Measurements from ENCODE around the gene RAD51B.
"Not testable (repeated sequence)": the region's sequence is repeated elsewhere in the genome, so short reads cannot be mapped to it uniquely, and the experiment has no call there.

The RAD51B gene

DNA sequence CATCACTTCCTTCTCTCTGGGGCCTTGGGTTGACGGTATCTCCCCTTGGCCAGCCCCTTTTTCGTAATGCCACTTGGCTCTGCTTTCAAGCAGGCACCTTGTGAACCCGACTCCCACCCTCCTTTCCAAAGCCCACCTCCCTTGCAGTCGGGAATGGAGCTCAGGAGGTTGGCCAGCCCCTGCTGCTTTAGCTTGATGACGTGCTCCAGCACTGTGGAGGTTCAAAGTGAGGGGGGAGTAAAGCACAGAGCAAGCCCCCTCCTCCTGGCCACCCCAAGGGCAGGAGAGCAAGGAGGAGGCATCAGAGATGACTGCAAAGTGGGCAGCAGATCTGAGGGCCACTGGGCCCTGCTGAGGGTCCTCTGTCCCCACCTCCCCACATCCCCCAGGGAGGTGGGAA is 869.9 kb downstream of the RAD51B start:
- DNase-seq: no peak

DNA sequence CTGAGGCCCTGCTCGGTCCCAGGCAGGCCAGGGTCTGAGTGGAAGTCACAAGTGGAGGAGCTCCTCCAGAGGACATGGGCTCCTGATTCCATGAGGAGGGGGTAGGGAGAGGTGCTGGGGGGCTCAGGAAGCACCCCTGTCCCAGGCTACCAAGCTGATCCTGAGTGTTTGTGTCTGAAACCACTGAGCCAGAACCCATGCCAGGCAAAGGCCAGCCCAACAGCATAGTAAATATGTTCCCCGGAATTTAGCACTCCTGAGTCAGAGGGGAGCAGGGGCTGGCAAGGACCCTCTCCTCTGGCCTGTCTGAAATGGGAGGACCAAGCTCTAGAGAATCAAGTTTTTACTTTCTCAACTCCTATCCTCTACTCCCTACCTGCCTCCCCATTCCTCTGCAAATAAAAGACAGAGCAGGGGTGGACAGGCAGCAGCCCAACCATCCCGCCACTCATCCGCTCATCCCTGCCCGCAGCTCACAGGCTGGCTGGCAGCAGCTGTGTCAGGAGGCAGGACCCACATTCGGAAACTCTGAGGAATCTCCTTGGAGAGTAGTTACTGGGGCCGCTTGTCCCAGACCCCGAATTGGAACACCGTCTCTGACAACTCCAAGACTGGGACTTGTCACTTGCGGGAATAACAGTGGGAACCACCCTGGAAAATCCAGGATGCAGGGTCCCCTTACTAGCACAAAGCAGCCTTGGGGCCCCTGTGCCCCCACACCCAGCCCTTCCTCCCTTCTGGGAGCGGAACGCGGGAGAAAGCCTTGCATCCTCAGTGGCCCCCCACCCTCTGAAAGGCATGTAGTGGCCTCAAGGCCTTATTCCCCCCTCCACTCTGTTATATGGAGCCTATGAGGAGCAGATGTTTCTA is 870.7 kb downstream of the RAD51B start:
- no peak for DNase-seq

DNA sequence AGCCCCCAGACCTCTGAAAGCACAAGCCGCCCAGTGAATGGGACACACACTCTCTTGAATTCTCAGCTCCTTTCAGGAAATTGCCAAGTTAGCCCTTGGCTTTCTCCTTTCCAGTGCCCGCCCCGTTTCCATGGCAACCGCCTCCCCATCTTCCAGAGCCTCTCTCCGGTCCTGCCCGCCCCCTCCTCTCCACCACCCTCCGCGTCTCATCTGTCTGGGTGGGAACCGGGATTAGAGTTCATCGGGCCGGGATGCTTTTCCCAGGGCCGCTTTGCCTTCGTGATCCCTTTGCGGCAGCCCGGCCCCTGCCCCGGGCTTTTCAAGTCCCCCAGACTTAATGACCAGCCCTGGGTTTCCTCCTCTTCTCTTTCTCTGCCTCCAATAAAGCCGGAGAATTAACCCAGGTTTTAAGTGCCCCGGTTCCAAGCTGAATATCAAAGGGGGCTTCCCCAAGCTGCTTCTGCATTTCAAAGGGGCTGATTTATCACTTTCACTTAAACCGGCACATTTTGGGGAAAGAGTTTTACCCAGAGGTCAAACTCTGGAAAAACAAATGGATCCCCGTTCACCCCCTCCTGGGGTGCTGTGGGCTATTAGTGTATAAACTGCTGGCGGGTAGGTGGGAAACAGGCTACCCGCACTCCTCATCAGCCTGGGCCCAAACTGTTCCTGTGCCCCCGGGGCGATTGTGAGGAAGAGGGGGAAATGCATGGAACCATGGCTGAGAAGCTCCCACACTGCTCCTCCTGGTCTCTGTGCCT is 871.6 kb downstream of the RAD51B start:
- DNase-seq: no peak

DNA sequence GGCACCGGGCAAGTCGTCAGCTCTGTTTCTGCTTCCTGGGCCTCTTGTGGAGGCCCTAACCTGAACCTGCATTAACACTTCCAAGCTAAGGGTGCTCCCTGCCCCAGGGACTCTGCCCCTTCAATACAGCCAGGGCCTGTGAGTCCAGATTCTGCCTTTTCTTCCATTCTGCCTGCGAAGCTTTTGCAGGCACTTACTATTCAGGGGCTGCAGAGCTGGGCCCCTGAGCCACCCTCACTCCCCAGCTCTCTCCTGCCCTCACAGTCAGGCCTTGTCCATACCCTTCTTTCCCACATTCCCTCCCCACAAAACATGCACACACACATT is 872.2 kb downstream of the RAD51B start:
- DNase-seq: no peak

DNA sequence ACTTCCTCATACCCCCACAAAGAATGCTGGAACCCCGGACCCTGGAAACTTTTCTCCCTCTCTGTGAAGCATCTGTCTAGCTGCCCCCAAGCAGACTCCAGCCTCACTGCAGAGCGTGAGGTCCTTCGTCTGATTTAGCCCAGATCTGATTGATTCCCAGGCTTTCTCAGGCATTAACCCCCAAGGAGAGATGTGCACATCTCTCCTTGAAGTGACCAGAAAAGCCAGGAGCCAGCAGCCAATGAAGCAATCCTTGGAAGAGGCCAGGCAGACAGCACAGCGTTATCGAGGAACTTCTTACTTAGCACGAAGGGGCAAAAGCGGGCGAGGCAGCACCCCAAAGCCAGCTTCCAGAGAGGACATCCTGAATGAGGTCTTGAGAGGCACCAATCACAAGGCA is 872.6 kb downstream of the RAD51B start:
- DNase-seq: no peak

DNA sequence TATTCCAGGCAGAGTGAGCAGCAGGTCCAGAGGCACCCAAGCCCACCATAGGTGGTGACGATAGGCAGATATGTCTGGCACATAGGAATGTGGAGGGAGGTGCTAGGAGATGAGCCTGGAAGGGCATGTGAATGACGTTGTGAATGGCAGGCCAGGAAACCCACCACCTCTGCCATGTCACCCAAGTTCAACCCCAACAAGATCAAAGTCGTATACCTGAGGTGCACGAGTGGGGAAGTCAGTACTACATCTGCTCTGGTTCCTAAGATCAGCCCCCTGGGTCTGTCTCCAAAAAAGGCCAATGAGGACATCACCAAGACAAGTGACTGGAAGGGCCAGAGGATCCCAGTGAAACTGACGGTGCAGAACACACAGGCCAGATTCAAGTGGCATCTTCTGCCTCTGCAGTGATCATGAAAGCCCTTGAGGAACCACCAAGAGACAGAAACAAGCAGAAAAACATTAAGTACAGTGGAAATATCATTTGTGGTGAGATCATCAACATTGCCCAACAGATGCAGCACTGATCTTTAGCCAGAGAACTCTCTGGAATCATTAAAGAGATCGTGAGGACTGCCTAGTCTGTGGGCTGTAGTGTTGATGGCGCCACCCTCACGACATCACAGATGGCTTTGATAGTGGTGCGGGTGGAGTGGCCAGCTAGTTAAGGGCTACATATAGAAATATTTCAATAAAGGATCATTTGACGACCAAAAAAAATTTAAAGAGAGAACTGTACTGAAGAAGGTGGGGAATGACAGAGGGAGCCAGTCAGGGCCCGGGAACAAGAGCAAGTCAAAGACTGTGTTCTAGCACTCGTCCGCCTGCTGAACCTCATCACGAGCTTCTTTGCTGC is 873.6 kb downstream of the RAD51B start:
- DNase-seq: no peak

DNA sequence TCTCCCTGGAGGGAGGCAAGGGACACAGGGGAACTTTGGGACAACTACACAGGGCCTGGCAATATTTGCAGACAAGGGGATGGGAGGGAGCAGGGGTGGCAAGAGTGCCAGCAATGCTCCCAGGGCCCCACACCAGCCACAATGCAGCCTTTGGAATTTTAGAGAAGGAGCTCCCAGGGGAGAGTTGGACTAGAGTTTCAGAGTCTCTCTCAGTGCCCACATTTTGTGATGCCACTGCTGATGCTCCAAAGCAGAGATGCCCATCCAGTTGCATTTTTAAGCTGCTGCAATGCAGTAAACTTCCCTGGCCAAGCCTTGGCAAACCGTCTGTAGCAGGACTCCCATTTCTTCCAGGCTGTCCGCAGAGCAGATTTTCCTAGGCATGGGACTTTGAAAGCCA is 874.3 kb downstream of the RAD51B start:
- DNase-seq: no peak

DNA sequence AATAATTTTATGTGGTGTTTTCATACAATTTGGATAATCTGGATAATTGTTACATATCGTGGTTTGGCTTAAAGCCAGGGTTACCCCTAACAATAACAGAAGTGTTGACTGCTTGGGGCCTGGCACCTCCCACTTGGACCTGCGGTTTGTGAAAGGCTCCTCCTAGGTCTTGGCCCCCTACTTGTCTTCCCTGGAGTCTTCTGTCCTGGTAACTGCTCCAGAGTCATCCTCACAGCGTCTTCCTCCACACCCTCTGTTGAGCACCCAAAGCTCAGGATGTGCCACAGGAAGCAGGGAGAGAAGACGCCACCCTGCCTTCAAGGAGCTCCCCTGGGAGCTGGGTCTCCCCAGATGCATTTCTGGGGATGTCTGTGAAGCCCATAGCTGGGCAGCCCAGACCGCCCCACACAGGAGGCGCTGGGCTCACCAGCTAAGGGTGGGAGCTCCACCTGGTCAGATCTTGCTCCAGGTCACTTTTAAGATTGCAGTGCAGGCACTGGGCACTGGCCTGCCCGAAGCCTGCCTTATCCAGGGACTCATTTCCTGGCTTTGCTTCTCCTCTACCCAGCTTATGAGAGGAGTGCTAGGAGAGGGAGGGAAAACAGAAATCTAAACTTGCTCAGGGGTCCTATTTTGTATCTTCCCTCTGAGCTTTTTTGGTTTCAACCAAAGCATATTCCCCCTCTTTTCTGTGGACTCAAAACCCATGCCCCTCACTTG is 875.1 kb downstream of the RAD51B start:
- DNase-seq: no peak

DNA sequence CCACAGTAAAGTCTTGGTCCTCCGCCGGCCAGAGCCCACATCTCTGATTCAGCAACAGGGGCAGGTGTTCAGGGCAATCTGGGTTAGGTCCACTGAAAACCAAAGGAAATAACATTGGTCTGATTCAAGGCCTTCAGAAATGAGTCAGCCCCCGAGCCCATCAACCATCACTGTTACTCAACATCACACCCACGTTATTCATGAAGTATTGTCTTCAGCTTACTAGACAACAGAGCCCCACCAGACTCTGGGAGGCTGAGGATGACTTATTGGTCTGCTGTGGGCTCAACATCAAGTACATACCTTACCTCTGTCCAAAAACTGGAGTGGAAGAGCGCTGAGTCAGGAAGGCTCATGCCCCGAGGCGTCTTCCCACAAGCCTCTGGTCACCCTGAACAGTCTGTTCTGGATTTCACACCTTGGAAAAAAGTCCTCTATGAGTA is 875.8 kb downstream of the RAD51B start:
- DNase-seq: no peak

DNA sequence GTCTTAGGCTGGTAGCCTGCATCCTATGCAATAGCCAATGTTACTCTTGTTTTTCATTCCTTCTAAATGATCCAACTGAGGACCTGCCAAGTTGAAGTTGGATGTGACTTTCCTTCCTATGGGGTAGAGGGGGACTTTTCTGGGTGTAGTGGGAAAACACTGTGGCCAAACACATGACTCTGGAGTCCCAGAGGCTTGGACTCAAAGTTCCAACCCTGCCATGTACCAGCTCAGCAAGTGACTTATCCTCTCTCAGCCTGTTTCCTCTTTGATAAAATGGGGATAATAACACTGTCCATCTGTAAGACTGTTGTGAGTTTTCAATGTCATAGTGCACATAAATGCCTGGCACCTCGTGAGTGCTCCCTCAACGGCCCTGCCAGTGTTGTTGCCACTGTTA is 876.3 kb downstream of the RAD51B start:
- DNase-seq: no peak

DNA sequence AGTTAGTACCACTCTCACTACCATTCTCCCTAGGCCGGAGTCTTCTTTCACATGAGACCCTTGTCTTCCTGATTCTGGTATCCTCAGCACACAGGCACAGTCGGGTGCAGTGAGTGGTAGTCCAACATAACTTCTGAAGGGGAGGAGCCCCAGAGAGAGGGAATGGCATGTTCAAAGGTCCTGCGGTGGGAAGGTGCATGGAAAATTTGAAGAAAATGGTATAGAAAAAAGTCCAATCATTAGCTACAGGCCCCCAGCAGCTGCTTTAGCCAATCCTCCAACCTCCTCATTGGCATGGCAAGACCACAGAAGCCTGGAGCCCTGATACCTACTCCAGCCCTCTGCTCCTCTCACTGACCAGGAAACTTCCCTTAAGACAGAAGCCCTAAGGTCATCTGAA is 876.7 kb downstream of the RAD51B start:
- DNase-seq: no peak

DNA sequence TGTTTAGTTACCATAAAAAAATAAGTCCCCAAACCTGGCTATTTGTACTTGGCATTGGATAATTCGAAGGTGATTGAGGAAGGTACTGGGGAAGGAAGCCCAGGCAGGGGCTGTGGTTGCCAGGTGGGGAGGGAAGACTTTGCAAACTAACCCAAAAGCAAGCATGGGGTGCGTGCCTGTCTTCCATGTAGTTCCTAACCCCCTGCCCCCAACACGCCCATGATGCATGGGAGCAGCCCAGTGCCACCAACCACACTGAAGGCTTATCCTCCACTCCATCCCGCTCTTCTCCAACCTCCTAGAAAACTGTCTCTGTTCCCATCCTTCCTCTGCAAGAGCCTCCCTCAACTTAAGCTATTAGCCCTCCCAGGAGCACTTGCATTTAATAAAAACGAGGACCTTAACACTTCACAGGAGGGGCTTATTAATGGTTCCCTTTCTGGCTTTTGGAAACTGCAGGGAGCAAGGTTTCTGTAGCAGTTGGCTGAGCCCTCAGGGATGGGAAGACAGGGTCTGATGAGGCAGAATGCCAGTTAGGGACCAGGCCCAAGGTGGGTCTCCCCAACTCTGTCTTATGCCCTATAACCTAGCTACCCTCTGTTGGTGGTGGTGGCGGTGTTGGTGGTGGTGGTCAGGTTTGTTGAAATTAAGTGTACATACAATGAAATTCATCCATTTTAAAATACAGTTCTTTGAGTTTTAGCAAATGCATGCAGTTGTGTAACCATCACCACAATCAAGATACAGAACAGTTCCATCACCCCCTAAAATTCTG is 877.3 kb downstream of the RAD51B start:
- DNase-seq: no peak

DNA sequence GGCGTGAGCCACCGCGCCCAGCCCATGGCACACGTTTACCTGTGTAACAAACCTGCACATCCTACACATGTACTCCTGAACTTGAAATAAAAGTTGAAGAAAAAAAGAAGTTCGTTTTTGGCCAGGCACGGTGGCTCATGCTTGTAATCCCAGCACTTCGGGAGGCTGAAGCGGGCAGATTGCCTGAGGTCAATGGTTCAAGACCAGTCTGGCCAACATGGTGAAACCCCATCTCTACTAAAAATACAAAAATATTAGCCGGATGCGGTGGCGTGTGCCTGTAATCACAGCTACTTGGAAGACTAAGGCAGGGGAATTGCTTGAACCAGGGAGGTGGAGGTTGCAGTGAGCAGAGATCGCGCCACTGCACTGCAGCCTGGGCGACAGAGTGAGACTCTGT is 879.2 kb downstream of the RAD51B start:
- DNase-seq: not testable (repeated sequence)

DNA sequence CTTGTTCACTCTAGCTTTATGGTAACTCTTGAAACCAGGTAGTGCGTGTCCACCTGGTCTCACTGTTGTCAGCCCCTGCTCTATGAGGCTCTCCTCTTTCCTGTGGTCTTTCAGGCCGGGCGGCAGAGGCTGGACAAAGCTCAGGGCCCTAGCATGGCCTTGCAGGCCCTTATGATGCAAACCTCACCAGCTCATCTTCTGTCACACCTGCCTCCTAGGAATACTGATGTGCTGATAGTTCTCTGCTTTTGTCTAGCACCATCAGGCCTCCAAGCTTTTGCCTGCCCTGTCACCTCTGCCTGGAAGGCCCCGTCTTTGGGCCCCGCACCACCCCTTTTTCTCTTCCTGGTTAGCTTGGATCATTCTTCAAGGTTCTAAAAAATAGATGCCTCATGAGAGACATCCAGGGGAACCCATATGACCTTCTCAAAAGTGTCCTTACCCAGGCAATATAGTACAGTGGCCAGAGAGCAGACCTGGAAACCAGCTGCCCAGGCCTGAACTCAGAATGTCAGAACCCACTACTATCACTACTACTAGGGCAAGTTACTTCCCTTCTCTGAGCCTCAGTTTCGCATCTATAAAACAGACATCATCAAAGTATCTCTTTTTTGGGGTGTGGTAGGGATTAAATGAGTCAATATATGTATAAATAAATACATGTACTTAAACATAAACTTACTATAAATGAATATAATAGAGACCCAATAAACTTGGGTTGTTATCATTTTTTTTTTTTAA is 881.6 kb downstream of the RAD51B start:
- DNase-seq: no peak

DNA sequence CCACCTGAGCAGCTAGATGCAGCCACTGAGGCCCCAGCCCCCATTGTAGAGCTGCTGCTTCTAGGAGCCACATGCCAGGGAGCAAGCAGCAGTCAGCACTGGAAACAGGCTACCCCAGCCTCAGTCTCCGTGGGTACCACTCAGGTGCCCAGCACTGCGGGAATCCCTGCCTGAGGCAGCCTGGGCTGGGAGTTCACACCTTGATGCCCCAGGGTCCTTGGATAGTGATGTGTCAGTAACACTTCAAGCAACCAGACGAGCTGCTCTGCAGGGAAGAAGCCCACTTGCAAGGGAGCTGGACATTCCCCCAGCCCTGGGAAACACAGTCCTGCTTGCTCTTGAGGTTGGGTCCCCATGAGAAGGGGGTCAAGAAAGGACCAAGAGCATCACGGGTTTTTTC is 882.6 kb downstream of the RAD51B start:
- DNase-seq: no peak

DNA sequence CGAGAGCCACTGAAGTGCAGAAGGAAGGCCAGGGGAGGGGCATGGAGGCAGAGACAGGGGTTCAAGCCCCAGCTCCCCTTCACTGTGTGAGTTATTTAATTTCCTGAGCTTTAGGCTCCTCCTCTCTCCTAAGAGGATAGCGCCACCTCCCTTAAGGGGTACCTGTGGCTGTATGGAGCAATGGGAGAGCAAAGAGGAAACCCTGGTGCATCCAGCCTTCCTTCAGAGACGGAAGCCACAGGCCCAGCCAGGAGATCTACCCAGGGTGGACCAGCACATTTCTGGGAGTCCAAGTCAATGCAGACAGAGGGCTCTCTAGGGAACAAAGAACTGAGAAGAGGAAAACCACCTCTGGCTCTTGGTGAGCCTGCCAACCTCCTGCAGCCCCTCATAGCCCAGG is 883.0 kb downstream of the RAD51B start:
- DNase-seq: no peak

DNA sequence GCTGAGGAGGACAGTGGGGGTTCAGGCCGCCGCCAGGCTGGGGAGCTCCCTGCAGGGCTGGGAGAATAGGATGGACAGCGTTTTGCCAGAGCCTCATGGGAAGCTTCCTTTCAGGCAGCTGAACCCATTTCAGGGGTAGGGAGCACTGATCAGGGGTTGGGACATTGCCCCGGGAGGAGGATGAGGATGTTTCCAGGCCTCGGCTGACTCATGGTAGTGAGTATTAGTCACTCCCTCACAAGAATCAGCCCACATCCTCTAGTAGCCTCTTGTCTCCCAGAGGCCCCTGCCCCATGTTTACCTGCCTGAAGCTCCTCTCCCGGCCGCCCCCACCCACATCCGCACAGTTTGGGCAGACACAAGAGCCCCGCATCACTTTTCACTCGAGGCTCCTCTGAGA is 883.5 kb downstream of the RAD51B start:
- no peak for DNase-seq

DNA sequence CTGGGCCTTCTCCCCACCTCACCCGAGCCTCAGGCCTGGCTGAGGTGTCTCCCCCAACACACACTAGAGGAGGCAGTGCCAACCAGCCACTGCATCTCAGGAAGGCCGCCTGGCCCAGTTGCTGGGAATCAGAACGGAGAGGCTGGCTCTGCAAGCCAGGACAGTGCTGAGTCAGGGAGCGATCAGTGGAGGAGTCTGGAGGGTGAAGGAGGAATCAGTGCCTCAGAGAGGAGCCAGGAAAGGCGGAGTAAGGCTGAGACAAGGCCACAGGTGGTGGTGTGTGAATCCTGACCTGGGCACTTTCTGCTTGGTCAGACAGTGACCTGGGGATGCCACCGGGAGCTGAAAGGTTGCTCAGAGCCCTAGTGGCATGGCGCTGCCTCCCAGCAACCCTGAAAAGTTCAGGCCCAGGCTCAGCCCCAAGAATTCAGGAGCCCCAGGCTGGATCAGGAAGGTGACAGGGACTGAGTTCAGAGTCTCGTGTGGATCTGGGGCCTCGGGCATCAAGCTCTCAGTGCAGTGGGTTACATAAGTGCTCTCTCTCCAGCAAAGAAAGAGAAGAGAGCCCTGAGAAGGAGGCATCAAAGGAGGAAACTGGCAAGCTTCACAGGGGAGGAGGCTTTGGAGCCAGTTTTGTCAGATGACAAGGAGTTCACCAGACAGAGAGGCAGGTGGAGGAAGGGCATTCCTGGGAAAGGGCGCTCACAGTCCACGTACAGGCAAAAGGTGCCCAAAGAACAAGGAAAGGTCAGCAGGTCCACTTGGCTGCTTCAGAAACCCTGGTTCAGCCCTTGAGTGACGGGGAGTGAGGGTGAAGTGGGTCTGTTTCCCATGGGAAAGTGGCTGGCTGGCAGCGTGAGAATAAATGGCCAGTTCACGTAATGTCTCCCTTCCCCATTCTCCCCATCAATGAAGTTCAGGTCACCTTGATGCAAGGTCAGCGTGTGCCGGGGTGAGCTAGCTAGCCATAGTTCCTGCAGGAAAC is 885.4 kb downstream of the RAD51B start:
- DNase-seq: no peak

DNA sequence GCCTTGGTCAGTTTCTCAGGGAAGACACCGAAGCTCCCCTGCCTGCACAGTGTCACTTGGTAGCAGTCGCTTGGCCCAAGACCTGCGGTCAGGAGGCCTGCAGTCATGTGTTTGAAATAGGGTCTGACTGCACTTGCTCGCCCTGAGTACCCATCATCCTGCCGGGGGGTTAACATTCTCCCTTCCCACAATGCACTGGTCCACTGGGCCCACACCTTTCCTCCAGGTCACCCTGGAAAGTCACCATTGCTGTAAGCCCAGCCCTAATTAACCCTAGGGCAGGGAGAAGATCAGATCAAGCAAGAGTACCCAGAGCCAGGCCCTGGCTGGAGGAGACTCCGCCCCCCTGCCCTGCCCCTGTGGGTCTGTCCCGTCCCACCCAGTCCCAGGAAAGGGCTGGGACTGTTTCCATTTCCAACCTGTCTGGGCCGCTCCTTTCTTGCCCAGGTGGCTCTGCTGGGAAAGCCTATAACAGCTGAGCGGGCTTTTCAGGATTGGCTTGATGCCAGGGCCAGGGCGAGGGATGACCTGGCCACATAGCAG is 886.2 kb downstream of the RAD51B start:
- no peak for DNase-seq

DNA sequence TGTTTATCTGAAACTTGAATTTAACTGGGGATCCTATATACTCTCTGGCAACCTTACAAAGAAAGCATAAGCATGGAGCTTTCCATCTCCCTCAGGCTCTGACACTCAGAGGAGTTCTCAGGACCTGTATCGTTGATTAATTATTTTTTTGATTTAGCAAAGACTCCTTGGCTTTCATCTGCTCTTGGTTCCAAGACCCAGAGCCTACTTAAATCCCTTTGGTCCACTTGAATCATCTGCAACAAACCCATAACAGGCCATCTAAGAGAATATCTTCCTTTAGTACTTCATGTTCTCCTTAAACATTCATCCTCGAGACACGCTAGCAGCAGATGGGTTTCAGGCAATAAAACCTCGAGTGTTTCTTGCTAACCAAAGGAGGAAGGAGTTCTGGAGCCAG is 887.9 kb downstream of the RAD51B start:
- DNase-seq: no peak
